Right lobe of liver (tissue), 4 donors: ENCODE measurements around the gene DNAJB5.
A peak's percentile ranks its signal among the peaks of the same experiment; 100 is the strongest.

Source experiments
- POLR2A ChIP-seq: fragments of 450-650 bp; IDR thresholded peaks from one replicate; pipeline ENCODE4 v1.6.1; 2017; ENCODE audit warnings: antibody characterized with exemption, mild to moderate bottlenecking
- TF ChIP-seq, protein P1 (sequence below), 4 donors: fragments of 200-600 bp in 3 of 4; fragments of 450-650 bp in 1 of 4; IDR thresholded peaks; one replicate each; pipeline versions ENCODE4 v1.5.1 to v1.8.0; 2016 to 2022; ENCODE audit warnings: antibody characterized with exemption in 4 of 4, mild to moderate bottlenecking in 2 of 4
- donor health status: DM: no; HTN: no; CAD: no.
- donor health status: DM: no; HTN: no; CAD: no.
- donor health status: DM: no; HTN: yes; CAD: no.

DNA sequence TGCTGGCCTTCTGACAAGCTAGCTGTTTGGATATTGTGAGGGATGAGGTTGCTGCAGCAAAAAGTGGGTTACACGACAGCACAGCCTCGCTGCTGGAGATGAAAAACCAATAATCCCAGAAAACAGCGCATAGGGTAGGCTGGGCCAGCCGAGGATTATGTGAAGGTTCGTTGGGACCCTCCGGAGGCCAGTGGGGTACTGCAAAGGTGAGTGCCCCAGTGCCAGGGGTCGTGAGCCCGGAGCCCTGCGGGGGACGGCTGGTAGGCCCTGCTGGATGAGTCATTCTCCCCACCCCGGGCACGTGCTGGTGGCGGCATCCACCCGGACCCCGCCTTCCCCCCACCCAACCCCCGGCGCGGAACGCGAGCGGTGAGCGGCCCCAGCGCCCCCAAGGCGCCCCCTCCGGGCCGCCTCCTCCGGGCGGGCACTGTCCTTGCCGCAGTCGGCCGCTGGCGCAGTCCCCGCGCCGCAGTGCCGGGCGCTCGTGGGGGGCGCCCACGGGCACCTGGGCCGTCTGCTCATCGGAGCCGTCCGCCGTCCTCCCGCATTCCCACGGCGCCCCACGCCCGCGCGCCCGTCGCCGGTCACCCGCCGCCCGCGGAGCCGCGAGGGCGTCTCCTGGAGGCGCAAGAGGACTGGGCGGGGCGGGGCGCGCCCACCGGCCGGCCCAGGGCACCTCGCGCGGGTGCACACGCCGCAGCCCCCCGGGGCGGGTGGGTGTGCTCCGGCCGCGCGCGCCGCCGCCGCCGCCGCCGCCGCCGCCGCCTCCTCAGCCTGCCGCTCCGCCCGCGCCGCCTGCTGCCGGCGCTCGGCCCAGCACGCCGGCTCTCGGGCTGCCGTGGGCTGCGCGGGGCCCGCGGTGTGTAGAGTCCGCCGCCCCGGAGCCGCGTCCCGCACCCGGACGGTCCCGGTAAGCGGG is 31.8 kb upstream of the DNAJB5 start, which contains the start of gene PHF24:
- TF ChIP-seq POLR2A = no peak
- TF ChIP-seq, protein P1, sequence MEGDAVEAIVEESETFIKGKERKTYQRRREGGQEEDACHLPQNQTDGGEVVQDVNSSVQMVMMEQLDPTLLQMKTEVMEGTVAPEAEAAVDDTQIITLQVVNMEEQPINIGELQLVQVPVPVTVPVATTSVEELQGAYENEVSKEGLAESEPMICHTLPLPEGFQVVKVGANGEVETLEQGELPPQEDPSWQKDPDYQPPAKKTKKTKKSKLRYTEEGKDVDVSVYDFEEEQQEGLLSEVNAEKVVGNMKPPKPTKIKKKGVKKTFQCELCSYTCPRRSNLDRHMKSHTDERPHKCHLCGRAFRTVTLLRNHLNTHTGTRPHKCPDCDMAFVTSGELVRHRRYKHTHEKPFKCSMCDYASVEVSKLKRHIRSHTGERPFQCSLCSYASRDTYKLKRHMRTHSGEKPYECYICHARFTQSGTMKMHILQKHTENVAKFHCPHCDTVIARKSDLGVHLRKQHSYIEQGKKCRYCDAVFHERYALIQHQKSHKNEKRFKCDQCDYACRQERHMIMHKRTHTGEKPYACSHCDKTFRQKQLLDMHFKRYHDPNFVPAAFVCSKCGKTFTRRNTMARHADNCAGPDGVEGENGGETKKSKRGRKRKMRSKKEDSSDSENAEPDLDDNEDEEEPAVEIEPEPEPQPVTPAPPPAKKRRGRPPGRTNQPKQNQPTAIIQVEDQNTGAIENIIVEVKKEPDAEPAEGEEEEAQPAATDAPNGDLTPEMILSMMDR (IDR thresholded peaks at IDR 0.05) = peak in 1 of 4 donors; percentile 25
